Heart left ventricle (tissue), 16 donors: ENCODE results near the gene RNF121. TPM values are rescaled to one million over a fixed set of nuclear protein-coding genes. Genes with fewer than 3 reads are reported as not detected.
A peak's percentile ranks its signal among the peaks of the same experiment; 100 is the strongest.

Experiments used
- ATAC-seq, 4 donors: fragments of 200-7000 bp; cut with Tn5 transposase; one replicate each; pipeline ENCODE4 v1.9.1; 2020 to 2022; ENCODE audit warnings: moderate library complexity in 4 of 4, mild to moderate bottlenecking in 3 of 4, moderate number of reproducible peaks in 1 of 4
- DNase-seq, 5 donors: peaks; one replicate each; pipeline ENCODE4 v3.0.0-alpha.2; 2020
- H3K27ac ChIP-seq, 12 donors: fragments of 200-600 bp; sonication (generic) in 4 of 12; one replicate each; pipeline versions ENCODE4 v1.5.0 to v1.8.0; 2016 to 2022; ENCODE audit warnings: mild to moderate bottlenecking in 2 of 12
- H3K27me3 ChIP-seq, 9 donors: fragments of 200-600 bp; sonication (generic) in 2 of 9; one replicate each; pipeline versions ENCODE4 v1.5.1 to v1.8.0; 2016 to 2022; ENCODE audit warnings: mild to moderate bottlenecking in 3 of 9
- H3K36me3 ChIP-seq, 9 donors: fragments of 200-600 bp; sonication (generic) in 2 of 9; one replicate each; pipeline versions ENCODE4 v1.5.0 to v1.8.0; 2018 to 2022; ENCODE audit warnings: mild to moderate bottlenecking in 2 of 9
- H3K4me1 ChIP-seq, 12 donors: fragments of 200-600 bp; sonication (generic) in 4 of 12; one replicate each; pipeline versions ENCODE4 v1.5.0 to v1.8.0; 2016 to 2022; ENCODE audit warnings: mild to moderate bottlenecking in 3 of 12
- H3K4me3 ChIP-seq, 12 donors: fragments of 200-600 bp; sonication (generic) in 4 of 12; one replicate each; pipeline versions ENCODE4 v1.5.0 to v1.8.0; 2017 to 2022; ENCODE audit warnings: mild to moderate bottlenecking in 9 of 12, moderate library complexity in 4 of 12
- H3K9me3 ChIP-seq, 12 donors: fragments of 200-600 bp; sonication (generic) in 4 of 12; one replicate each; pipeline versions ENCODE4 v1.5.0 to v1.8.0; 2016 to 2022; ENCODE audit warnings: mild to moderate bottlenecking in 1 of 12
- CTCF ChIP-seq, 12 donors: fragments of 200-600 bp; sonication (generic) in 4 of 12; IDR thresholded peaks; one replicate each; pipeline versions ENCODE4 v1.5.0 to v1.8.0; 2018 to 2022; ENCODE audit warnings: antibody characterized with exemption in 12 of 12, mild to moderate bottlenecking in 5 of 12
- POLR2A ChIP-seq, 2 donors: fragments of 450-650 bp; IDR thresholded peaks; one replicate each; pipeline ENCODE4 v1.6.1; 2017; ENCODE audit warnings: antibody characterized with exemption in 2 of 2, mild to moderate bottlenecking in 2 of 2, moderate library complexity in 2 of 2
- WGBS, 4 donors: extraction: QIAGEN DNeasy Blood & Tissue Kit in 2 of 4; methylation state at CpG; one replicate each; pipeline versions ENCODE4 v1.1.5 to v1.1.7; 2013 to 2018; 5-methylcytosine and 5-hydroxymethylcytosine counted together
- intact Hi-C, 10 donors: fragments of 100-400 bp; cut with DNase I; formaldehyde crosslinking; loops; one replicate each; pipeline versions ENCODE4 v1.11.1 to v1.14.2; 2022
- polyA plus RNA-seq, 2 donors: library from polyadenylated mRNA; stranded (reverse); fragments of 200-250 nt; gene quantifications; one replicate each; pipeline ENCODE4 v1.2.3, GENCODE V29; 2013
- total RNA-seq, 9 donors: library from RNA; depleted of rRNA in 2 of 9; stranded (reverse); fragments of >200 nt in 2 of 9; fragmentation: NEBNext Ultra II Directional in 3 of 9; extraction: Animal tissue kit (Norgen Biotek cat#: 25700) in 3 of 9; gene quantifications; one replicate each; pipeline versions ENCODE4 v1.1.0 to v1.2.4, GENCODE V29; 2016 to 2023
- donor health status: ischemic (EF 13 %, LVEDD 7.1; RV severe dilation, severe dysfunction).
- donor health status: healthy with polysubstance abuse.
- donor health status: DM: no; HTN: yes; CAD: no.
- donor health status: DM: no; HTN: no; CAD: no.
- donor health status: ischemic (EF 25% LVEDD 6.9; RV normal size, moderate dysfunction).
- donor health status: ischemic (EF 25% LVEDD 5.7; RV mildly dilated, moderate dysfunction).
- donor health status: healthy.
- donor health status: DM: yes; HTN: yes; CAD: no.
- donor health status: ischemic (EF 35%, LVEDD 5.7; RV mildly dilated, moderate dysfunction).
- donor health status: nonischemic (EF 11% LVEDD 7.7; RV severe dilation, severe dysfunction).
- donor health status: DM: yes; HTN: yes; CAD: no.
- donor health status: PGD.
- donor health status: ischemic (EF 29% LVEDD 5.4; RV normal size, mild dysfunction).
- donor health status: nonischemic (EF 23%, LVEDD 6.1; RV moderate dilation, normal function).

Gene RNF121
- total and polyA plus RNA-seq, 11 donors: 8.0 to 45.3 (median 22.0) TPM

GRCh38 chr11:72018171-72018570 is 89.3 kb downstream of the RNF121 start:
- TF ChIP-seq CTCF (IDR thresholded peaks at IDR 0.05) (no peak), POLR2A (IDR thresholded peaks at IDR 0.05) (no peak)
- no peak overlapping the region for H3K4me3 ChIP-seq
- H3K36me3 ChIP-seq: peaks cover 8 to 100% (median 100%) of the 10 kb centered on the region in 9 donors
- no peaks in the 10 kb centered on the region for H3K27me3 ChIP-seq
- H3K27ac ChIP-seq: no peak overlapping the region
- H3K9me3 ChIP-seq: no peaks in the 10 kb centered on the region
- no peak for ATAC-seq
- DNase-seq: no peak
- 88 to 94% (median 90%) methylated on average over 9 of the region's 9 CpGs for WGBS, 4 donors
- intact Hi-C loops: loop anchor here in 1 of 10 donors (10.0 kb wide), 1 partner anchor 207 kb away; the partner anchor contains the start of gene INPPL1
- H3K4me1 ChIP-seq: peaks cover 6 to 20% (median 16%) of the 10 kb centered on the region in 12 donors

GRCh38 chr11:72023335-72023734 is 94.5 kb downstream of the RNF121 start:
- intact Hi-C loops: no loop called here
- Histone ChIP-seq H3K4me3 (no peak overlapping the region), H3K9me3 (no peaks in the 10 kb centered on the region), H3K27me3 (no peaks in the 10 kb centered on the region), H3K36me3 (peaks cover 7 to 97% (median 94%) of the 10 kb centered on the region in 9 donors), H3K27ac (no peak overlapping the region), H3K4me1 (peaks cover 0 to 37% (median 29%) of the 10 kb centered on the region in 12 donors)
- TF ChIP-seq POLR2A (IDR thresholded peaks at IDR 0.05): no peak
- TF ChIP-seq CTCF (IDR thresholded peaks at IDR 0.05): no peak
- DNase-seq (no peak), ATAC-seq (no peak)
- WGBS, 4 donors: 76 to 89% (median 82%) methylated on average over 4 of the region's 4 CpGs

- H3K27ac ChIP-seq: peak overlapping the region in 2 of 12 donors; percentile 30 to 72
- H3K4me1 ChIP-seq: peaks cover 0 to 45% (median 30%) of the 10 kb centered on the region in 12 donors
- intact Hi-C loops: loop anchor here in 5 of 10 donors (1.0 to 2.0 kb wide), 4 partner anchors 67 to 121 kb away; no protein-coding TSS in a partner anchor
- TF ChIP-seq CTCF (IDR thresholded peaks at IDR 0.05): no peak
- TF ChIP-seq POLR2A (IDR thresholded peaks at IDR 0.05): no peak
- ATAC-seq: no peak
- DNase-seq: no peak
- no peak overlapping the region for H3K4me3 ChIP-seq
- no peaks in the 10 kb centered on the region for H3K27me3 ChIP-seq
- no peaks in the 10 kb centered on the region for H3K9me3 ChIP-seq
- WGBS, 4 donors: 35 to 42% (median 39%) methylated on average over 5 of the region's 5 CpGs
- peaks cover 7 to 97% (median 94%) of the 10 kb centered on the region in 9 donors for H3K36me3 ChIP-seq
Observed at GRCh38 chr11:72024069-72024754, 95.4 kb downstream of the RNF121 start.

- peaks cover 4 to 63% (median 41%) of the 10 kb centered on the region in 12 donors for H3K4me1 ChIP-seq
- no peaks in the 10 kb centered on the region for H3K9me3 ChIP-seq
- no peak for TF ChIP-seq POLR2A (IDR thresholded peaks at IDR 0.05)
- TF ChIP-seq CTCF (IDR thresholded peaks at IDR 0.05): no peak
- H3K4me3 ChIP-seq: no peak overlapping the region
- DNase-seq: no peak
- no peaks in the 10 kb centered on the region for H3K27me3 ChIP-seq
- 26 to 51% (median 47%) methylated on average over 1 of the region's 1 CpG for WGBS, 4 donors
- intact Hi-C loops: loop anchor here in 4 of 10 donors (2.0 to 5.0 kb wide), 3 partner anchors 61 to 119 kb away; no protein-coding TSS in a partner anchor
- peak overlapping the region in 3 of 12 donors; percentile 33 to 72 (median 43) for H3K27ac ChIP-seq
- ATAC-seq: no peak
- peaks cover 2 to 97% (median 91%) of the 10 kb centered on the region in 9 donors for H3K36me3 ChIP-seq
Observed at GRCh38 chr11:72026090-72026489, 97.2 kb downstream of the RNF121 start.
